Ovary (tissue), 3 donors: Measurements from ENCODE around the gene TAOK2.

ENCODE experiments used
- EP300 ChIP-seq: sonication (generic); formaldehyde crosslinking; IDR thresholded peaks from one replicate; pipeline ENCODE4 v1.6.1; 2017; ENCODE audit warnings: antibody characterized with exemption
- POLR2A ChIP-seq: fragments of 450-650 bp; IDR thresholded peaks from one replicate; pipeline ENCODE4 v1.6.1; 2017; ENCODE audit warnings: antibody characterized with exemption, mild to moderate bottlenecking, moderate library complexity
- TF ChIP-seq, protein P1 (sequence below), 3 donors: fragments of 450-650 bp in 2 of 3; fragments of 200-600 bp in 1 of 3; IDR thresholded peaks; one replicate each; pipeline versions ENCODE4 v1.5.1 to v1.8.0; 2016 to 2022; ENCODE audit warnings: antibody characterized with exemption in 3 of 3, mild to moderate bottlenecking in 1 of 3
- donor health status: DM: no; HTN: no; CAD: no.

DNA sequence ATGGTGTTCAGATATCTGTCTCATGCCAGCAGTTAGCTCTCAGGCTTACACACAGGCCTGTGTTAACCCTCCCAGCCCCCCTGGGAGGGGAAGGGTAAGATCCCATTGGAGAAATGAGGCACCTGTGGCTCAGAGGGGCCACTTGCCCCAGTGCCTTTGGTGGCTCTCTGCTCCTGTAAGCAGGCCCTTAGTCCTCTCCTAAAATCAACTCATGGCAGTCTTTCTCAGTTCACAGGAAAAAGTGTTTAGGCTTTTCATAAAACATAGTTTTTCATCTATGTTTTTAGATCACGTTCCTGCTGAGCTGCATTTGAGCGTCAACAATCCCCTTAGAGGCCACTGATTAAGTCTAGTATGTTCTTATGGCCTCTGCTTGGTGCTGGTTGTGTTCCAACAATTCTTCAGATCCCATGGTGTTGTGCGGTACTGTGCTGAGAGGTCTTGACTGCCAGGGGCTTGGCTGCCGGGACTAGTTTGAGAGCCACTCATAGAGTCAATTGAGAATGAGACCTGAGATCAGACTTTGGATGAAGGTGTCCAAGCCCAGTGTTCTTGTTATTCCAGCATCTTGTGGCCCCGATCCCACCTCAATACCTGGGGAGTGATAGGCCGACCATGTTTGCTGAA lies 10.6 kb downstream of the TAOK2 start:
- TF ChIP-seq, protein P1, sequence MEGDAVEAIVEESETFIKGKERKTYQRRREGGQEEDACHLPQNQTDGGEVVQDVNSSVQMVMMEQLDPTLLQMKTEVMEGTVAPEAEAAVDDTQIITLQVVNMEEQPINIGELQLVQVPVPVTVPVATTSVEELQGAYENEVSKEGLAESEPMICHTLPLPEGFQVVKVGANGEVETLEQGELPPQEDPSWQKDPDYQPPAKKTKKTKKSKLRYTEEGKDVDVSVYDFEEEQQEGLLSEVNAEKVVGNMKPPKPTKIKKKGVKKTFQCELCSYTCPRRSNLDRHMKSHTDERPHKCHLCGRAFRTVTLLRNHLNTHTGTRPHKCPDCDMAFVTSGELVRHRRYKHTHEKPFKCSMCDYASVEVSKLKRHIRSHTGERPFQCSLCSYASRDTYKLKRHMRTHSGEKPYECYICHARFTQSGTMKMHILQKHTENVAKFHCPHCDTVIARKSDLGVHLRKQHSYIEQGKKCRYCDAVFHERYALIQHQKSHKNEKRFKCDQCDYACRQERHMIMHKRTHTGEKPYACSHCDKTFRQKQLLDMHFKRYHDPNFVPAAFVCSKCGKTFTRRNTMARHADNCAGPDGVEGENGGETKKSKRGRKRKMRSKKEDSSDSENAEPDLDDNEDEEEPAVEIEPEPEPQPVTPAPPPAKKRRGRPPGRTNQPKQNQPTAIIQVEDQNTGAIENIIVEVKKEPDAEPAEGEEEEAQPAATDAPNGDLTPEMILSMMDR (IDR thresholded peaks at IDR 0.05) = no peak
- TF ChIP-seq POLR2A (no peak), EP300 (no peak)
